CD4-positive, alpha-beta T cell (primary cell): ENCODE results near the gene PTPN9. TPM values are rescaled to one million over a fixed set of nuclear protein-coding genes. Genes with fewer than 3 reads are reported as not detected.
"Not testable (repeated sequence)": the region's sequence is repeated elsewhere in the genome, so short reads cannot be mapped to it uniquely, and the experiment has no call there.

Source experiments
- ATAC-seq: fragments of 200-7000 bp; cut with Tn5 transposase; one replicate; pipeline ENCODE4 v1.10.0; 2022; ENCODE audit warnings: mild to moderate bottlenecking; ENCODE audit not compliant: poor library complexity
- CTCF ChIA-PET: fragments of 350-600 bp; sonication (Branson Sonifier 250); formaldehyde crosslinking; loops from one replicate; lab custom pipeline; 2021; ENCODE audit warnings: antibody characterized with exemption, inconsistent platforms; lab: Charles Lee
- POLR2A ChIA-PET: fragments of 350-600 bp; sonication (Branson Sonifier 250); formaldehyde crosslinking; loops from one replicate; lab custom pipeline; 2021; ENCODE audit warnings: antibody characterized with exemption, inconsistent platforms; lab: Charles Lee
- DNase-seq, 14 experiments: peaks; one replicate each; pipeline ENCODE4 v3.0.0-alpha.2; 2013 to 2020; ENCODE audit warnings: mixed read lengths in 2 of 14
- H3K27ac ChIP-seq, 2 donors: one replicate each; pipeline versions ENCODE4 v1.5.1 to v1.7.0; 2013; ENCODE audit warnings: low read length in 2 of 2, low read depth in 1 of 2, mild to moderate bottlenecking in 1 of 2
- H3K27me3 ChIP-seq, 2 experiments: 1 replicate in 1 of 2; 2 replicates in 1 of 2; pipeline versions ENCODE4 v1.6.1 to v1.7.0; 2013; ENCODE audit warnings: low read length in 2 of 2, control low read depth in 1 of 2, mild to moderate bottlenecking in 1 of 2, moderate library complexity in 1 of 2; ENCODE audit not compliant: insufficient read depth in 2 of 2, control insufficient read depth in 1 of 2
- H3K36me3 ChIP-seq: one replicate; pipeline ENCODE4 v1.6.1; 2013; ENCODE audit warnings: low read length, control low read depth; ENCODE audit not compliant: insufficient read depth
- H3K4me1 ChIP-seq: one replicate; pipeline ENCODE4 v1.6.1; 2013; ENCODE audit warnings: low read length, control low read depth; ENCODE audit not compliant: insufficient read depth
- H3K4me3 ChIP-seq: one replicate; pipeline ENCODE4 v1.5.1; 2013; ENCODE audit warnings: mild to moderate bottlenecking, low read length, moderate library complexity
- H3K9me3 ChIP-seq, 2 experiments: 1 replicate in 1 of 2; 2 replicates in 1 of 2; pipeline versions ENCODE4 v1.6.1 to v1.7.0; 2013; ENCODE audit warnings: low read length in 2 of 2, mild to moderate bottlenecking in 2 of 2, control low read depth in 1 of 2, moderate library complexity in 1 of 2; ENCODE audit not compliant: control insufficient read depth in 1 of 2, insufficient read depth in 1 of 2
- H3K27ac Mint-ChIP-seq: one replicate; pipeline ENCODE4 v1.8.0; 2020; ENCODE audit warnings: mixed read lengths
- H3K27me3 Mint-ChIP-seq: one replicate; pipeline ENCODE4 v1.8.0; 2021; ENCODE audit warnings: mixed read lengths
- H3K36me3 Mint-ChIP-seq: one replicate; pipeline ENCODE4 v1.8.0; 2021; ENCODE audit warnings: low read depth, mixed read lengths
- H3K4me1 Mint-ChIP-seq: one replicate; pipeline ENCODE4 v1.8.0; 2021; ENCODE audit warnings: low read depth, mixed read lengths
- H3K4me3 Mint-ChIP-seq: one replicate; pipeline ENCODE4 v1.8.0; 2020; ENCODE audit warnings: mild to moderate bottlenecking, mixed read lengths
- H3K9me3 Mint-ChIP-seq: one replicate; pipeline ENCODE4 v1.8.0; 2020; ENCODE audit warnings: mixed read lengths
- intact Hi-C, 2 experiments: fragments of 100-400 bp; cut with DNase I in 1 of 2; cut with micrococcal nuclease in 1 of 2; formaldehyde crosslinking; loops; one replicate each; pipeline versions ENCODE4 v1.15.1 to v1.9.0; 2023 to 2025; cut with DNase I, micrococcal nuclease
- total RNA-seq, 174 experiments: library from RNA in 2 of 174; stranded (reverse) in 2 of 174; gene quantifications; one replicate each; pipeline ENCODE4 v1.2.3 and lab custom pipeline; 2021 to 2026
- TF ChIP-seq, protein P1 (sequence below): fragments of 200-600 bp; IDR thresholded peaks from one replicate; pipeline ENCODE4 v1.8.0; 2022; ENCODE audit warnings: antibody characterized with exemption, mild to moderate bottlenecking

PTPN9 gene
- total RNA-seq, 2 experiments from 2014 or later, result 8.1 to 8.2 TPM

DNA sequence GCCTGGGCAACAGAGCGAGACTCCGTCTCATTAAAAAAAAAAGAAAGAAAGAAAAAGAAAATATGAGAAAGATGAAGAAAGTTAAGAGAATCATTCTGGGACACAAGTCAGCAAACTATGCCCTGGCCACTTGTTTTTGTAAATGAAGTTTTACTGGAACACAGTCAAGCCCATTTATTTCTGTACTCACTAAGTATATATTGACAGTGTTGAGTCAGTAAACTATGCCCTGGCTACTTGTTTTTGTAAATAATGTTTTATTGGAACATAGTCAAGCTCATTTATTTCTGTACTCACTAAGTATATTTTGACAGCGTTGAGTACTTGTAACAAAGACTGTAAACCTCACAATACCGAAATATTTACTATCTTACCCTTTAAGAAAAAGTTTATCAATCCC lies 85.4 kb downstream of the PTPN9 start:
- no peaks in the 10 kb centered on the region for H3K4me1 ChIP-seq
- TF ChIP-seq, protein P1, sequence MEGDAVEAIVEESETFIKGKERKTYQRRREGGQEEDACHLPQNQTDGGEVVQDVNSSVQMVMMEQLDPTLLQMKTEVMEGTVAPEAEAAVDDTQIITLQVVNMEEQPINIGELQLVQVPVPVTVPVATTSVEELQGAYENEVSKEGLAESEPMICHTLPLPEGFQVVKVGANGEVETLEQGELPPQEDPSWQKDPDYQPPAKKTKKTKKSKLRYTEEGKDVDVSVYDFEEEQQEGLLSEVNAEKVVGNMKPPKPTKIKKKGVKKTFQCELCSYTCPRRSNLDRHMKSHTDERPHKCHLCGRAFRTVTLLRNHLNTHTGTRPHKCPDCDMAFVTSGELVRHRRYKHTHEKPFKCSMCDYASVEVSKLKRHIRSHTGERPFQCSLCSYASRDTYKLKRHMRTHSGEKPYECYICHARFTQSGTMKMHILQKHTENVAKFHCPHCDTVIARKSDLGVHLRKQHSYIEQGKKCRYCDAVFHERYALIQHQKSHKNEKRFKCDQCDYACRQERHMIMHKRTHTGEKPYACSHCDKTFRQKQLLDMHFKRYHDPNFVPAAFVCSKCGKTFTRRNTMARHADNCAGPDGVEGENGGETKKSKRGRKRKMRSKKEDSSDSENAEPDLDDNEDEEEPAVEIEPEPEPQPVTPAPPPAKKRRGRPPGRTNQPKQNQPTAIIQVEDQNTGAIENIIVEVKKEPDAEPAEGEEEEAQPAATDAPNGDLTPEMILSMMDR, result no peak
- H3K4me3 ChIP-seq, result no peak overlapping the region
- Mint-ChIP-seq H3K36me3 (peaks cover 47% of the 10 kb centered on the region), H3K4me3 (no peak overlapping the region), H3K27me3 (no peaks in the 10 kb centered on the region), H3K4me1 (no peaks in the 10 kb centered on the region), H3K9me3 (no peaks in the 10 kb centered on the region), H3K27ac (no peak overlapping the region)
- H3K27me3 ChIP-seq, result no peaks in the 10 kb centered on the region
- H3K27ac ChIP-seq, result no peak overlapping the region
- H3K9me3 ChIP-seq, result no peaks in the 10 kb centered on the region
- intact Hi-C loops, result no loop called here
- DNase-seq (no peak), ATAC-seq (no peak)
- ChIA-PET CTCF (interaction anchor here (0.7 kb wide), 1 partner anchor 126 kb away, joined by 3 read pairs; no protein-coding TSS in a partner anchor), POLR2A (interaction anchor here (1.6 kb wide), 1 partner anchor 40 kb away, joined by 3 read pairs; no protein-coding TSS in a partner anchor)
- H3K36me3 ChIP-seq, result peaks cover 21% of the 10 kb centered on the region

DNA sequence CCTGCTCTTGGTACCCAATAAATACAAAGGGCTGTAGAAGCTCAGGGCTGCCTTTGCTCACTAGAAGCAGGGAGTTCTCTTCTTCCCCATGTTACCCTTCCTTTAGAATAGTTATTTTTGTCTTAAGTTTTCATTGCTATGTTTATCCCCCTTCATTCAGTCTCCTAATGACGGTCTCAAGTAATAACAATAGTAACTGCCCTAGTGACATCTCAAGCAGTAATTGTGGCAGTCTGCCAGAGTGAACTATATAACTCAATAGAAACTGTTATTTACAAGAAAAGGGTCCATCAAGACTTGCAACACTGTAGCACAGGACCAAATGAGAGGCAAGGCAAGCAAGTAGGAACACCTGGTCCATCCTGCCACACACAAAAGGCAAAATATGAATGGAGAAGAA lies 95.2 kb downstream of the PTPN9 start:
- Mint-ChIP-seq H3K4me3 (no peak overlapping the region), H3K27me3 (no peaks in the 10 kb centered on the region), H3K4me1 (no peaks in the 10 kb centered on the region), H3K27ac (no peak overlapping the region), H3K36me3 (peaks cover 49% of the 10 kb centered on the region), H3K9me3 (no peaks in the 10 kb centered on the region)
- intact Hi-C loops, result no loop called here
- no peak for DNase-seq
- Histone ChIP-seq H3K27ac (no peak overlapping the region), H3K9me3 (no peaks in the 10 kb centered on the region), H3K27me3 (no peaks in the 10 kb centered on the region), H3K4me3 (no peak overlapping the region), H3K36me3 (peaks cover 11% of the 10 kb centered on the region), H3K4me1 (no peaks in the 10 kb centered on the region)
- TF ChIP-seq, protein P1, result no peak
- ATAC-seq, result no peak
- CTCF ChIA-PET, result no interaction called here
- POLR2A ChIA-PET, result interaction anchor here (0.6 kb wide), 1 partner anchor 941 kb away, joined by 4 read pairs; no protein-coding TSS in a partner anchor

DNA sequence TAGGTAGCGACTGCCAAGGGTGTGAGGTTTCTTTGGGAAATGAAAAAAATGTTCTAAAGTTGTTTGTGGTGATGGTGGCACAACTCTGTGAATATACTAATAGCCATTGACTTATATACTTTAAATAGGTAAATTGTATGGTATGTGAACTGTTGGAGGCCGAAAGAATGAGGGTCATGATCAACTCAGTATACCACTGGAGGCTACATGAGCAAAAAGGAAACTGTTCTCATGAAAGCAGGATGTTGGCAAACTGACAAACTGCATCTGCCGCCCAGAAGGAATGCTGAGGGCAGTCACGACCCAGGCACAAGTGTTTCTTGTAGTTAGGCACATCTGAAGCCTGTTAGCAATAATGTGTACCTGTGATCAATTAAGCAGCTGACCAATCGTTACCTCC lies 95.6 kb downstream of the PTPN9 start:
- CTCF ChIA-PET, result not testable (repeated sequence)

DNA sequence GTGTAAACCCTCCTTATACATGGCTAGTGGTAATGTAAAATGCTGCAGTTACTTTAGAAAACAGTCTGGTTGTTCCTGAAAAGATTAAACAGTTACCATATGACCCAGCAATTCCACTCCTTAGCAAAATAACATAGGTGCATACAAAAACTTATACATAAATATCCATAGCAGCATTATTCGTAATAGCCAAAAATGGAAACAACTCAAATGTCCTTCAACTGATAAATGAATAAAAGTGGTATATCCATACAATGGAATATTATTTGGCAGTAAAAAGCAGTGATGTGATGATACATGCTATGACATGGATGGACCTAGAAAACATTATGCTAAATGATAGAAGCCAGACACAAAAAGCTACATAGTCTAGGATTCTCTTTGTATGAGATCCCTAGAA lies 96.0 kb downstream of the PTPN9 start:
- Histone ChIP-seq H3K36me3 (peaks cover 11% of the 10 kb centered on the region), H3K27me3 (no peaks in the 10 kb centered on the region), H3K27ac (no peak overlapping the region), H3K9me3 (no peaks in the 10 kb centered on the region), H3K4me3 (no peak overlapping the region), H3K4me1 (no peaks in the 10 kb centered on the region)
- CTCF ChIA-PET, result no interaction called here
- Mint-ChIP-seq H3K4me3 (no peak overlapping the region), H3K9me3 (no peaks in the 10 kb centered on the region), H3K4me1 (no peaks in the 10 kb centered on the region), H3K27ac (no peak overlapping the region), H3K27me3 (no peaks in the 10 kb centered on the region), H3K36me3 (peaks cover 53% of the 10 kb centered on the region)
- ATAC-seq, result no peak
- TF ChIP-seq, protein P1, result no peak
- intact Hi-C loops, result no loop called here
- POLR2A ChIA-PET, result no interaction called here
- no peak for DNase-seq

More for the DNA sequence above, 95.6 kb downstream of the PTPN9 start:
- H3K27me3 Mint-ChIP-seq, DNase-seq, ATAC-seq, H3K9me3 Mint-ChIP-seq, intact Hi-C loops, H3K4me1 ChIP-seq, POLR2A ChIA-PET, H3K27me3 ChIP-seq, H3K27ac ChIP-seq, H3K27ac Mint-ChIP-seq, H3K4me3 ChIP-seq, H3K9me3 ChIP-seq, H3K4me1 Mint-ChIP-seq, H3K4me3 Mint-ChIP-seq: not testable (repeated sequence)
- H3K36me3 ChIP-seq, result peaks cover 11% of the 10 kb centered on the region
- H3K36me3 Mint-ChIP-seq, result peaks cover 51% of the 10 kb centered on the region

DNA sequence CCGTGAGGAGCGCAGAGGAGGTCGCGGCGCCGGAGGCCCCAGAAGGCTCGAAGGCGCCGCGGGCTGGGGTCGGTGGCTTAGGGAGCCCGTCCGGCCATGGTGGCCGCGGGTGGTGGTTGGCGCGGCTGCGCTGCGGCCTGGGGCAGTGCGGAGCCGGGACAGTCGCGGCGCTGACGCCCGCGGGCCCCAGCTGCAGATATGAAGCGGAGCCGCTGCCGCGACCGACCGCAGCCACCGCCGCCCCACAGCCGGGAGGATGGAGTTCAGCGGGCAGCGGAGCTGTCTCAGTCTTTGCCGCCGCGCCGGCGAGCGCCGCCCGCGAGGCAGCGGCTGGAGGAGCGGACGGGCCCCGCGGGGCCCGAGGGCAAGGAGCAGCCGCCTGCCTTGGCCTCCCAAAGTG lies 98.7 kb downstream of the PTPN9 start:
- H3K9me3 Mint-ChIP-seq, H3K4me1 Mint-ChIP-seq, H3K4me3 ChIP-seq, CTCF ChIA-PET, H3K4me3 Mint-ChIP-seq, H3K27ac ChIP-seq, H3K27me3 ChIP-seq, DNase-seq, H3K27me3 Mint-ChIP-seq, intact Hi-C loops, POLR2A ChIA-PET, ATAC-seq, H3K9me3 ChIP-seq, H3K4me1 ChIP-seq, H3K27ac Mint-ChIP-seq: not testable (repeated sequence)
- peaks cover 16% of the 10 kb centered on the region for H3K36me3 ChIP-seq
- H3K36me3 Mint-ChIP-seq, result peaks cover 51% of the 10 kb centered on the region
